HEK293T (cell line): ENCODE measurements around the gene IL1RAP.

ENCODE experiments used
- FOXA1 ChIP-seq: fragments of 450-650 bp; IDR thresholded peaks from 2 replicates; pipeline ENCODE4 v1.6.1; 2016; ENCODE audit warnings: mild to moderate bottlenecking
- FOXM1 ChIP-seq: fragments of 450-650 bp; IDR thresholded peaks from 2 replicates; pipeline ENCODE4 v1.6.1; 2017; ENCODE audit warnings: mild to moderate bottlenecking, borderline replicate concordance
- HDGF ChIP-seq: fragments of 450-650 bp; IDR thresholded peaks from 2 replicates; pipeline ENCODE4 v1.6.1; 2017; ENCODE audit warnings: antibody characterized with exemption, borderline replicate concordance
- NFRKB ChIP-seq: fragments of 450-650 bp; IDR thresholded peaks from 2 replicates; pipeline ENCODE4 v1.6.1; 2016; ENCODE audit warnings: mild to moderate bottlenecking, moderate library complexity
- SP1 ChIP-seq: fragments of 450-650 bp; IDR thresholded peaks from 2 replicates; pipeline ENCODE4 v1.6.1; 2017
- SUZ12 ChIP-seq: fragments of 450-650 bp; IDR thresholded peaks from 2 replicates; pipeline ENCODE4 v1.6.1; 2016; ENCODE audit warnings: mild to moderate bottlenecking
- TARDBP ChIP-seq: fragments of 450-650 bp; IDR thresholded peaks from 2 replicates; pipeline ENCODE4 v1.6.1; 2016

- TF ChIP-seq HDGF (no peak), TARDBP (no peak), NFRKB (no peak), SUZ12 (no peak), SP1 (no peak), FOXA1 (no peak), FOXM1 (no peak)
These were observed 157.8 kb downstream of the IL1RAP start for GRCh38 chr3:190671658-190672057.
